ENCODE results near the gene F11. TPM values are rescaled to one million over a fixed set of nuclear protein-coding genes. Genes with fewer than 3 reads are reported as not detected.
"Not testable (repeated sequence)": the region's sequence is repeated elsewhere in the genome, so short reads cannot be mapped to it uniquely, and the experiment has no call there.

F11 gene
- total RNA-seq, 6 experiments from 2014 or later = not detected

GRCh38 chr4:186255122-186255521, 10.9 kb upstream of the F11 start:
- TF ChIP-seq, protein P1, sequence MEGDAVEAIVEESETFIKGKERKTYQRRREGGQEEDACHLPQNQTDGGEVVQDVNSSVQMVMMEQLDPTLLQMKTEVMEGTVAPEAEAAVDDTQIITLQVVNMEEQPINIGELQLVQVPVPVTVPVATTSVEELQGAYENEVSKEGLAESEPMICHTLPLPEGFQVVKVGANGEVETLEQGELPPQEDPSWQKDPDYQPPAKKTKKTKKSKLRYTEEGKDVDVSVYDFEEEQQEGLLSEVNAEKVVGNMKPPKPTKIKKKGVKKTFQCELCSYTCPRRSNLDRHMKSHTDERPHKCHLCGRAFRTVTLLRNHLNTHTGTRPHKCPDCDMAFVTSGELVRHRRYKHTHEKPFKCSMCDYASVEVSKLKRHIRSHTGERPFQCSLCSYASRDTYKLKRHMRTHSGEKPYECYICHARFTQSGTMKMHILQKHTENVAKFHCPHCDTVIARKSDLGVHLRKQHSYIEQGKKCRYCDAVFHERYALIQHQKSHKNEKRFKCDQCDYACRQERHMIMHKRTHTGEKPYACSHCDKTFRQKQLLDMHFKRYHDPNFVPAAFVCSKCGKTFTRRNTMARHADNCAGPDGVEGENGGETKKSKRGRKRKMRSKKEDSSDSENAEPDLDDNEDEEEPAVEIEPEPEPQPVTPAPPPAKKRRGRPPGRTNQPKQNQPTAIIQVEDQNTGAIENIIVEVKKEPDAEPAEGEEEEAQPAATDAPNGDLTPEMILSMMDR (IDR thresholded peaks at IDR 0.05) = no peak
- Mint-ChIP-seq H3K9me3 (no peaks in the 10 kb centered on the region; the same call in 1 of the 2 replicates), H3K4me3 (no peak overlapping the region), H3K27ac (no peak overlapping the region), H3K4me1 (ENCODE audit: low read depth) (peaks cover 3% of the 10 kb centered on the region; the same call in 1 of the 2 replicates), H3K27me3 (ENCODE audit: insufficient read depth) (peaks cover 12% of the 10 kb centered on the region), H3K36me3 (ENCODE audit: low read depth) (no peaks in the 10 kb centered on the region)
- no peak for DNase-seq

DNA sequence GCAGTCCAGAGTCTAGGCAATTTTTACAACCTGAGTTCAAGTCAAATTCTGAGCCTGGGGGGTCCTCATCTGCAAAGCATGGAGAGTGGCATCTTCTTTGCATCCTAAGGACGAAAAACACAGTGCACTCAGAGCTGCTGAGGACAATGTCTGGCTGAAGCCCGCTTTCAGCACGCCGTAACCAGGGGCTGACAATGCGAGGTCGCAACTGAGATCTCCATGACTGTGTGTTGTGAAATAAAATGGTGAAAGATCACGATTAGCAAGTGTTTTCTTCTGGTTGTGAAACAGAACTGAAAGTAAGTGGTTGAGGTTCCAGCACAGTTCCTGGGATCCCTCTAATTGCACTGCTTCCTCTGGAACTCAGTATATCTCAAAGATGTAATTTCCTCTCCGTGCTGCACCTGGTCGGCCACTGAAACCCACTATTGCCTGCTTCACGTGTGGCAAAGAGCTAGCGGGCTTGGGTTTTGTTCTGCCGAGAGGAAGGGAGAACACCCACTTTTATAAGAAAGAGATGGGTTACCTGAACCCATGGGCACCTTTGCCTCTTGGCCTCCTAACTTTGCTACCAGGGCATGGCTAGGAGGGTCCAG, 7.7 kb upstream of the F11 start:
- H3K36me3 Mint-ChIP-seq (ENCODE audit: low read depth) = no peaks in the 10 kb centered on the region
- H3K4me3 Mint-ChIP-seq = no peak overlapping the region
- H3K27me3 Mint-ChIP-seq (ENCODE audit: insufficient read depth) = peaks cover 8% of the 10 kb centered on the region
- TF ChIP-seq, protein P1 (IDR thresholded peaks at IDR 0.05) = no peak
- no peaks in the 10 kb centered on the region for H3K4me1 Mint-ChIP-seq (ENCODE audit: low read depth)
- no peak for DNase-seq
- H3K9me3 Mint-ChIP-seq = no peaks in the 10 kb centered on the region
- no peak overlapping the region for H3K27ac Mint-ChIP-seq

DNA sequence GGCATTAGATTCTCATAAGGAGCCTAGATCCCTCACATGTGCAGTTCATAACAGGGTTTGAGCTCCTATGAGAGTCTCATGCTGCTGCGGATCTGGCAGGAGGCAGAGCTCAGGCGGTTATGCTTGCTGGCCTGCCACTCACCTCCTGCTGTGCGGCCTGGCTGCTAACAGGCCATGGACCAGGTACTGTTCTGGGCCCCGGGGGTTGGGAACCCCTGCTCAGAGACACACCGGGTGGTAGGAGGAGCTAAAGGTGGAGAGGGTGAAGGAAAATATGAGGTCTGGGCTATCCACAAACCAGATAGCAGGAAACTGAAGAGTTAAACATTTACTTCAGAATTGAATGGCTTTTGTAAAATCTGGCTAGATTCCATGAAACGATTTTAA, 5.9 kb upstream of the F11 start:
- H3K27ac Mint-ChIP-seq = no peak overlapping the region
- TF ChIP-seq, protein P1 (IDR thresholded peaks at IDR 0.05) = no peak

DNA sequence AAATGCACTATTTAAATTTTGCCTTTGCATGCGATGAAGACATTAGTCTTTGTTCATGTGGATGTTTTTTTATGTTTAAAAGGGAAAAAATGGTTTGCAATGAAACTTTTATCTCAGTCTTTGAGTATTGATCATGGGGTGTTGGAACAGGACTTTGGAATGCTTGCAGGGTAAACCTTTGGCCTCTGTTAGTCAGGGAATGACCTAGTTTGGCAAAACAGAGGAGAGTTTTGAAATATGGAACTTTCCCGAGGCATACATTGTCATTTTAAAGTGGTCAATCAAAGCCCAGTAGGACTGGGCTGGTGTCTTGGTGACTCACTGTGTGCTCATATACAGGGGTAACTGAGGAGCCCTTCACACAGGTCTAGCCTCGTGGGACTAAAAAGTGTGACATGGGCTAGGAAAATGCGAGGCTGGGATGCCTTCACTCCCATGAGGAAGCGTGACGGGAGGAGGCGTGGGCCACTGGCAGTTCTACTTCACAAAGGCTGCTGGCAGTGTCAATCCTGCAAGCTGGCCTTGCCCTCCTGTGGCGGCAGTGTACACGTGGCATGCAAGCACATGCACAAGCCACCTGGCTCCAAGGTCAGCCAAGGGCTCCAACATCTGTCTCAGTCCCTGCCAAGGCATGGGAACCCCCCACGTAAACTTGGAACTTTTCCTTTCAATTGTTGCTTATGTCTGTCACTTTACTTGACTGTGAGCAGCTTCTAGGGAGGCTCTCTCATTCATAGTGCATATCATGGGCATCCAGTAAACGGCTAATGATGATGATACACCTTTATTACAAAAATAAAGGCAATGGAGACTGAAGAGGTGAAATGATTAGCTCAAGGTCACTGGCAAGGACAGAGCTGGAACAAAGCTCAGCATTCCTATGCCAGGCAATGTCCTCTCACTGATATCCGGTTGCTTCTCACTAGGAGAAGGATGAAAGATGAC, 5.2 kb upstream of the F11 start:
- Mint-ChIP-seq H3K27ac (no peak overlapping the region), H3K4me1 (ENCODE audit: low read depth) (no peaks in the 10 kb centered on the region), H3K27me3 (ENCODE audit: insufficient read depth) (peaks cover 4% of the 10 kb centered on the region; the same call in 1 of the 2 replicates), H3K36me3 (ENCODE audit: low read depth) (no peaks in the 10 kb centered on the region), H3K9me3 (no peaks in the 10 kb centered on the region), H3K4me3 (no peak overlapping the region)
- TF ChIP-seq, protein P1 (IDR thresholded peaks at IDR 0.05) = no peak
- DNase-seq = no peak

More for the DNA sequence above, 5.9 kb upstream of the F11 start:
- Mint-ChIP-seq H3K27me3 (ENCODE audit: insufficient read depth) (peaks cover 4% of the 10 kb centered on the region; the same call in 1 of the 2 replicates), H3K4me1 (ENCODE audit: low read depth) (no peaks in the 10 kb centered on the region), H3K4me3 (no peak overlapping the region), H3K9me3 (no peaks in the 10 kb centered on the region), H3K36me3 (ENCODE audit: low read depth) (no peaks in the 10 kb centered on the region)
- DNase-seq = no peak

DNA sequence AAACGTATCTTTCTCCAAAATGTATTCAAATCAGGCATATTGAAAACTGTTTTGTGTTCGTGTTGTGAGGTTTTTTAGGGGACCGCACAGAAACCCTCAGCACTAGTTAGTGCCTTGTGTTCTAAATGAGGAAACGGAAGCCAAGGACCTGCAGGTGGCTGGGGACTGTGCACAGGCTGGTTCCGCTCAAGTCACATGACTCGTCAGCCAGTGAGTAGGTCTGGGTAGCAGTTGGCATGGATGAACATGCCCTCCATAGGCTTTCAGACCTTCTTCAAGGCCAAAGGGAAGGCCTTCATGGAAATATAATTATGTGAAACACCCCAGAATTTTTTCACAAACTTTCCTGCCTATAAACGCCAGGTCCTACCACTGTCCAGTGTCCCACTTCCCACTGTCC, 1.3 kb upstream of the F11 start:
- no peaks in the 10 kb centered on the region for H3K4me1 Mint-ChIP-seq (ENCODE audit: low read depth)
- TF ChIP-seq, protein P1 (IDR thresholded peaks at IDR 0.05) = no peak
- no peak overlapping the region for H3K27ac Mint-ChIP-seq
- no peak overlapping the region for H3K4me3 Mint-ChIP-seq
- H3K27me3 Mint-ChIP-seq (ENCODE audit: insufficient read depth) = peaks cover 4% of the 10 kb centered on the region
- no peaks in the 10 kb centered on the region for H3K36me3 Mint-ChIP-seq (ENCODE audit: low read depth)
- DNase-seq = no peak
- H3K9me3 Mint-ChIP-seq = no peaks in the 10 kb centered on the region

DNA sequence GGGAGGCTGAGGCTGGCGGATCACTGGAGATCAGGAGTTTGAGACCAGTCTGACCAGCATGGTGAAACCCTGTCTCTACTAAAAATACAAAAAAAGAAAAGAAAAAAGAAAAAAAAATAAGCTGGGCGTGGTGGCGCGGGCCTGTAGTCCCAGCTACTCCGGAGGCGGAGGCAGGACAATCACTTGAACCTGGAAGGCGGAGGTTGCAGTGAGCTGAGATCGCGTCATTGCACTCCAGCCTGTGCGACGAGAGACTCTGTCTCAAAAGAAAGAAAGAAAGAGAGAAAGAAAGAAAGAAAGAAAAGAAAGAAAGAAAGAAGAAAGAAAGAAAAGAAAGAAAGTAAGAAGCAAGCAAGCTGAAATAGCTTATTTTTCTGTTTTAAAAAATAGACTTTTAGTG, 739 bp upstream of the F11 start:
- not testable (repeated sequence) for H3K4me1 Mint-ChIP-seq (ENCODE audit: low read depth); H3K27me3 Mint-ChIP-seq (ENCODE audit: insufficient read depth); H3K36me3 Mint-ChIP-seq (ENCODE audit: low read depth); DNase-seq; H3K27ac Mint-ChIP-seq; H3K4me3 Mint-ChIP-seq; H3K9me3 Mint-ChIP-seq

Measured in HFFc6 (cell line).